Measurements from ENCODE around the gene MRPS10.
"Not testable (repeated sequence)": the region's sequence is repeated elsewhere in the genome, so short reads cannot be mapped to it uniquely, and the experiment has no call there.

MRPS10 gene

GRCh38 chr6:42203183-42203582, 14.5 kb downstream of the MRPS10 start:
- DNase-seq: no peak

DNA sequence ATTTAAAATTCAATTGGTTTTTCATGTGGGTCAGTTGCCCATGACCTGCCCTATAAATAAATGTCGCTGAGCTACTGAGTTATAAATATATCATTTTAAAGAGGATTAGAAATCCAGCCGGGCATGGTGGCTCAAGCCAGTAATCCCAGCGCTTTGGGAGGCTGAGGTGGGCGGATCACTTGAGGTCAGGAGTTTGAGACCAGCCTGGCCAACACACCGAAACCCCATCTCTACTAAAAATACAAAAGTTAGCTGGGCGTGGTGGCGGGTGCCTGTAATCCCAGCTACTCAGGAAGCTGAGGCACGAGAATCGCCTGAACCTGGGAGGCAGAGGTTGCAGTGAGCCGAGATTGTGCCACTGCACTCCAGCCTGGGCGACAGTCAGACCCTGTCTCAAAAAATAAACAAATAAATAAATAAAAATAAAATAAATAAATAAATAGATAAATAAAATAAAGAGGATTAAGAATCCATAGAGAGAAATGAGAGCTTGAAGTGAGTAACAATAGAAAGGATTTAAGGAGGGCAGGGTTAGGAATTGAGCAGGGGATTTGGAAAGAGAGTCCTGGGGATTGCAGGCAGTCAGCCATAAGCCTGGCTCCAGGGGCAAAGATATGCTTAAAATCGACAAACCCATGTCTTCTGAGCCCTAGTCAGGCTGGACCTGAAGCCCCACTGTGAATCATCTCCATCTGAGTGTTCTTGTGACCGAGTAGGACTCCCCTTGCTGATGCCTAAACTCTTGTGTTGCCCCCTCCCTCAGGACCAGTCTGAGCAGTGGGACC, 15.3 kb downstream of the MRPS10 start:
- DNase-seq: not testable (repeated sequence)

- DNase-seq: no peak
Observed at GRCh38 chr6:42201382-42201781, 16.3 kb downstream of the MRPS10 start.

GRCh38 chr6:42200035-42200434, 17.6 kb downstream of the MRPS10 start:
- no peak for DNase-seq

GRCh38 chr6:42199106-42199981, 18.3 kb downstream of the MRPS10 start:
- no peak for DNase-seq

DNA sequence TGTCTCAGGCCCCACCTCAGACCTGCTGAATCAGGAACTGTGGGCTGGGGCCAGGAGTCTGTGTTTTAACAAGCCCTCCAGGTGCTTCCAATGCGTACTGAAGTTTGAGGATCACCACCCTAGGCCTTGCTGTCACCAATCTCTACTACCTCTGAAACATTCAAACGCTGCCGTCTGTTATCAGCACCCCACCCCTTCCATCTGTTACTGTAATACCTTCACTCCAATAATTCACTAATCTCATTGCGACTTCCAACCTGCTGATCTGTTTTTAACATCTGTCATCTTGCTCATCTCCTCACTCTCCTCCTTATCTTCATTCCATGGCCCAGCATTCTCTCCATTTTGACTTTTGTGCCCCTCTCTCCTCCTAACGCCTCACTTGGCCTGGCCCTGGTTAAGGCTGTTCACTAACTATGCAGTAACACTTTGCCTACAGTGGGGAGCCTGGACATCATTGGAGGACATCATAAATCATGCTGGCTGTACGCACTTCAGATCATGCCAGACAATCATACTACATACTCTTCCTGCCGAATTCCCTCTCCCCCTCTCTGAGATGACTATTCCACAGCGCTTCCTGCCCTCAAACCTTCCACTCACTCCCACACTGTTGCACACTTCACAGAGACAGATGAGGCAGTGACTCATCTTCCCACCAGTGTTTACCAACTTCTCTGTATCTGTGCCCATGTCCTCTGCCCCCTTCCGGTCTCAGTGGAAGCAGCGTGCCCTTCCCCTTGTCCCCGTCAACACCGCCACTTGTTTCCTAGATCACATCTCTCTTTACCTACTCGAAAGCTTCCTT, 19.9 kb downstream of the MRPS10 start:
- no peak for DNase-seq

DNA sequence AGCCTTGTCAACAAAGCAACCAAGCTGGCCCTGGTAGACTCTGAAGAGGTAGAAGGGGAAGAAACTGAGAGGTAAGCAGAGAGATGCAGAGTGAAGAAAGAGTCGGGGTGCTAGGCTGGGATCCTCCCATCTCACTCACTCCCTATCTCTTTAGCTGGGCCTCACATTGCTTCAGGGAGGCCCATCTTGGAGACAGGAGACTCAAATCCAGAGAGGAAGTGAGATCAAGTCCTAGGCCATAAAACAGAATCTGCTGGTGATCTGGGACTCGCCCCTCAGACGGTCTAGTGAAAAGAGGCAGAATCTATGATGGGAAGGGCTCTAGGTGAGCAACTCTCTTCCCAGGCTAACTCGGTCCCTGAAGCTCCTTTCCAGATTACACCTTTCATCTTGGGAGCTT, 22.2 kb downstream of the MRPS10 start:
- no peak for DNase-seq

- no peak for DNase-seq
Observed at GRCh38 chr6:42194056-42194455, 23.6 kb downstream of the MRPS10 start.

DNA sequence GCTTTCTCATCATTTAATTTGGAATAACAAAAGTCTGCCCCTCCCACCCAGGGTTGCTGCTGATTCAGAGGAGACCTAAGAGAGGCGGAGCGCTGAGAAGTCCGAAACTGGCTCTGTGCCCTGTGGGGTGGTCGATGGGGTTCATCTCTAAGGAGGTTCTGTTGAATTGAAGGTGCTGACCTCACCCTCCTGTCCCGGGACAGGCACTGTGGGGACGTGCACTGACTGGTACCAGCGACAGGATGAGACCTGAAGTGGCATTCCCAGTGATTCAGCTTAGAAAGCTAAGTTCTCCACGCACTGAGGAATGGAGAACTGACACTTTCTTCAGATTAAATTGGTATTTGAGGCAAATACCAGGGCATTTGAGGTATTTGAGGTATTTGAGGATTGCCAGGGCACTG, 24.2 kb downstream of the MRPS10 start:
- no peak for DNase-seq

DNA sequence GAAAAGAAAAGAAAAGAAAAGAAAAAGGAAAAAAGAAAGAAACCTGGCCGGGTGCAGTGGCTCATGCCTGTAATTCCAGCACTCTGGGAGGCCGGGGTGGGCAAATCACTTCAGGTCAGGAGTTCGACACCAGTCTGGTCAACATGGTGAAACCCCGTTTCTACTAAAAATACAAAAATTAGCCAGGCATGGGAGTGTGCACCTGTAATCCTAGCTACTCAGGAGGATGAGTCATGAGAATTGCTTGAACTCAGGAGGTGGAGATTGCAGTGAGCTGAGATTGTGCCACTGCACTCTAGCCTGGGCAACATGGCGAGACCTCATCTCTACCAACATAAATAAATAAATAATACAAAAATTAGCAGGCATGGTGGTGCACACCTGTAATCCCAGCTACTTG, 25.3 kb downstream of the MRPS10 start:
- DNase-seq: not testable (repeated sequence)

DNA sequence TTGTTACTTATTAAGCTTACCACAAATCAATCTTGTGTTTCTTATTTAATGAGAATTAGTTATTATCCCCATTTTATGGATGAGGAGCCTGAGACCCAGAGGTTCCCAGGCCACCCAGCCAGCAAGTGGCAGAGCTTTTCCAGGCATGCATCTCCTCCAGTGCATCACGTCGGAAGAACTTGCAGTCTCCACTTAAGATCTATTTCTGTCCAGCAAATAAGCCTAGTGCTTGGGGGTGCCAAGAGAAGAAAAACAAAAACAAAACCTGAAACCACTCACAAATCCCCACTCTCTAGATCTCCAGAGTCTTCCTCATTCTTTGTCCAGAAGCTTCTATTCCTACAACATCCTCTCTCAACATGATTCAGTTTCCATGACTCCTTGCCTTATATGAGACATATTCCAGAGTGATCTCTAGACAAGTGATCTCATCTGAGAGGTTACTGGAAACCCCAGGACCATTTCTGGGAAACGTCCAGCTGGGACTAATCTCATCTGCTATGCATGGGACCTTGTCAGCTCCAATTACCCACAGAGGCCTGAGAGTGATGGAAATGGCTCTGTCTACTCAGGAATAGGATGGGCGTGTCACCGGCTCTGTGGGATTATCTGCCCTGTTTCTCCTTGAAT, 27.0 kb downstream of the MRPS10 start:
- no peak for DNase-seq

DNA sequence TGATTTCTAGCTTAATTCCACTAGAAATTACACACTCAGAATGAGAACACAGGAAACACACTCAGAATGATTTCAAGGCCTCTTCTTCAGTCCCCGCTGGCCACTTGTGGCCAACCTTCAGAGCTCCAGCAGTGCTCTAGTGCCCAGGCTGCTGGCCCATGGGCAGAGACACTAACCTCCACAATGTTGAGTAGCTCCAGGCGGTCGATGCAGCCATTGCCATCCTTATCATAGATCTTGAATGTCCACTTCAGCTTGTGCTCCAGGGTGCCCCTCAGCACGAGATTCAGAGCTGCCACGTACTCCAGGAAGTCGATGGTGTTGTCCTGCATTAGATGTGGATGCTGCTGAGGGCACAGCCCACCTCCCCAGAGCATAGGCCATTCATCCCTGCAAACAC, 29.3 kb downstream of the MRPS10 start:
- no peak for DNase-seq

GRCh38 chr6:42185597-42185996, 32.1 kb downstream of the MRPS10 start:
- DNase-seq: no peak

DNA sequence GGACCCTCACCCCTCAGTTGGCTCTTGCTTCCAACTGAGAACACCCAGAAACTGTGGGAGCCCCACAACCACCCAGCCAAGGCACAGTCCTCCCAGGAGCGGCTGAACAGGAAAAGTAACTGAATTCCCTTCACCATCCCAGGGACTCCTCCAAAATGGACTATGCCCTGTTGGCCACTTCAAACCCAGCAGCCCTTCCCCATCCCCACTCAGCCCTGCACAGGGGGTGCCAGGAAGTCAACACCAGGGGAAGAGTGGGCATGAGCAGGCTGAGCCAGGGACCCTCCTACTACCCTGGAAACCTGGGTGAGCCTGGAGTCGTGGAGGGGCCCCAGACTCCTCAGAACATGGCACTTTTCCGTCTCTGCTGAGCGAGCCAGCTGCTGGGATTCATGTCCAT, 33.2 kb downstream of the MRPS10 start:
- no peak for DNase-seq

- no peak for DNase-seq
Observed at GRCh38 chr6:42182101-42182500, 35.6 kb downstream of the MRPS10 start.

- DNase-seq: no peak
Observed at GRCh38 chr6:42179945-42180313, 37.7 kb downstream of the MRPS10 start.

- DNase-seq: no peak
Observed at GRCh38 chr6:42179261-42179944, 38.3 kb downstream of the MRPS10 start.

- no peak for DNase-seq
Observed at GRCh38 chr6:42177514-42178364, 39.9 kb downstream of the MRPS10 start.

DNA sequence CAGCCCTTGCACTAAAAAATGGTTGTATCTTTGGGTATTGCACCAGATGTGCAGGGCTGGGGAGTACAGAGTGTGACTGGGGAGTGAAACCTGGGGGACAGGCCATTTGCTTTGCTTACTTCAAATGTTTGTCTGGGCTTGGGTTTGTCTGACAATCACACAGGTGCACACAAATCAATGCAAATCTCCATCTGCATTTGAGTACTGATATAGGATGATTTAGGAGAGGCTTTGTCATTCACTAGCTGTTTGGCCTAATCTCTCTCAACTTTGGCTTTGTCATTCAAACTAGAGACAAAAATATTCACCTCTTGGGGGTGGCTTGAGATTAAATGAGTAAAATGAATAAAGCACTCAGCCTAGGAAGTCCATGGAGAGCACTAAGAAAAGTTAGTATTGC, 40.7 kb downstream of the MRPS10 start:
- no peak for DNase-seq

- DNase-seq: no peak
Observed at GRCh38 chr6:42175860-42176259, 41.8 kb downstream of the MRPS10 start.

- no peak for DNase-seq
Observed at GRCh38 chr6:42173101-42173500, 44.6 kb downstream of the MRPS10 start, which contains the start of gene GUCA1A. Gene GUCA1A, plus strand, starts transcription at chr6:42173364. Its CDS starts 250 bp downstream, at chr6:42173614.
